K562 (cell line): Measurements from ENCODE around the gene MCCD1. TPM values are rescaled to one million over a fixed set of nuclear protein-coding genes. Genes with fewer than 3 reads are reported as not detected.
A peak's percentile ranks its signal among the peaks of the same experiment; 100 is the strongest.

ENCODE experiments used
- DPF2 ChIP-seq: fragments of 450-650 bp; IDR thresholded peaks from 2 replicates; pipeline ENCODE4 v1.6.1; 2016
- E2F4 ChIP-seq: sonication (generic); formaldehyde crosslinking; IDR thresholded peaks from 2 replicates; pipeline ENCODE4 v1.8.0; 2022; ENCODE audit warnings: mild to moderate bottlenecking, low read depth, missing genetic modification reagents
- ELF4 ChIP-seq: fragments of 450-650 bp; formaldehyde crosslinking; IDR thresholded peaks from 2 replicates; pipeline ENCODE4 v1.4.0; 2022; ENCODE audit warnings: missing genetic modification characterization
- KDM2B ChIP-seq: fragments of 250-450 bp; sonication (Bioruptor Pico); IDR thresholded peaks from 2 replicates; pipeline ENCODE4 v1.8.0; 2021; ENCODE audit warnings: mild to moderate bottlenecking, moderate library complexity
- MCM5 ChIP-seq: fragments of 450-650 bp; IDR thresholded peaks from 2 replicates; pipeline ENCODE4 v1.6.1; 2016; ENCODE audit warnings: low read depth
- MEF2D ChIP-seq: conservative IDR thresholded peaks from 2 replicates; pipeline ENCODE4 v1.6.1; 2016; ENCODE audit warnings: low read depth, missing genetic modification characterization, missing compliant biosample characterization
- NEUROD1 ChIP-seq: fragments of 150-350 bp; IDR thresholded peaks from 2 replicates; pipeline ENCODE4 v1.6.1; 2014; ENCODE audit warnings: borderline replicate concordance, low read length, low read depth; ENCODE audit not compliant: partially characterized antibody
- PTRF ChIP-seq: fragments of 450-650 bp; IDR thresholded peaks from 2 replicates; pipeline ENCODE4 v1.6.1; 2016; ENCODE audit warnings: mild to moderate bottlenecking, missing genetic modification characterization, missing compliant biosample characterization
- RBFOX2 ChIP-seq: fragments of 200-400 bp; formaldehyde crosslinking; IDR thresholded peaks from 2 replicates; pipeline ENCODE4 v1.6.1; 2017; ENCODE audit warnings: low read depth, mild to moderate bottlenecking, low read length, moderate library complexity
- SETDB1 ChIP-seq: IDR thresholded peaks from one replicate; pipeline ENCODE4 v1.6.1; 2012; ENCODE audit warnings: low read length, control low read depth, inconsistent platforms
- SMAD4 ChIP-seq: fragments of 250-450 bp; sonication (Bioruptor Pico); conservative IDR thresholded peaks from 2 replicates; pipeline ENCODE4 v1.8.0; 2021; ENCODE audit warnings: inconsistent platforms, mild to moderate bottlenecking, moderate library complexity
- TAF7 ChIP-seq: fragments of 450-650 bp; IDR thresholded peaks from 2 replicates; pipeline ENCODE4 v1.6.1; 2016; ENCODE audit warnings: missing genetic modification characterization, missing compliant biosample characterization
- TBL1XR1 ChIP-seq, 2 experiments: IDR thresholded peaks; 2 replicates each; pipeline ENCODE4 v1.6.1; 2012; ENCODE audit warnings: improper control_type of control experiment in 2 of 2, low read length in 2 of 2, mild to moderate bottlenecking in 1 of 2
- TRIM24 ChIP-seq, 2 experiments: fragments of 450-650 bp; IDR thresholded peaks; 2 replicates each; pipeline ENCODE4 v1.6.1; 2016
- ZBTB8A ChIP-seq: fragments of 450-650 bp; IDR thresholded peaks from 2 replicates; pipeline ENCODE4 v1.6.1; 2018; ENCODE audit warnings: mild to moderate bottlenecking, moderate library complexity; ENCODE audit not compliant: partially characterized antibody
- ZNF347 ChIP-seq: fragments of 450-650 bp; formaldehyde crosslinking; IDR thresholded peaks from 2 replicates; pipeline ENCODE4 v1.4.0; 2020; ENCODE audit warnings: low read depth, mild to moderate bottlenecking, moderate library complexity
- ZNF436 ChIP-seq: fragments of 250-450, 450-650 bp; sonication (Bioruptor Pico); formaldehyde crosslinking; IDR thresholded peaks from 2 replicates; pipeline ENCODE4 v1.7.0; 2020; ENCODE audit warnings: mild to moderate bottlenecking
- ZNF707 ChIP-seq: fragments of 250-450 bp; sonication (Bioruptor Pico); conservative IDR thresholded peaks from 2 replicates; pipeline ENCODE4 v1.8.0; 2022; ENCODE audit warnings: inconsistent platforms, mild to moderate bottlenecking, moderate library complexity
- polyA plus RNA-seq, 8 experiments: library from polyadenylated mRNA; depleted of rRNA in 4 of 8; stranded (reverse) in 5 of 8; unstranded in 3 of 8; fragments of >200 nt; fragmentation: Nextera tagmentation in 2 of 8; fragmentation: Illumina TruSeq in 1 of 8; extraction: Ambion mirVana in 2 of 8; extraction: Trizol in 1 of 8; gene quantifications; 2 replicates each; pipeline versions ENCODE4 v1.2.1 to v1.2.3, GENCODE V29; 2011 to 2014; ENCODE audit warnings: inconsistent platforms in 1 of 8, missing spikeins in 1 of 8
- total RNA-seq, 7 experiments: library from RNA; depleted of rRNA in 6 of 7; stranded (reverse); fragments of >200 nt in 6 of 7; fragmentation: Illumina TruSeq in 2 of 7; extraction: Trizol in 2 of 7; gene quantifications; 2 replicates each; pipeline versions ENCODE4 v1.2.1 to v1.2.3, GENCODE V29; 2011 to 2021; ENCODE audit warnings: low replicate concordance in 1 of 7
- TF ChIP-seq, protein P1 (sequence below): fragments of 250-450 bp; sonication (Bioruptor Pico); IDR thresholded peaks from 2 replicates; pipeline ENCODE4 v1.4.0; 2020
- TF ChIP-seq, protein P2 (sequence below): sonication (generic); formaldehyde crosslinking; IDR thresholded peaks from 2 replicates; pipeline ENCODE4 v1.8.0; 2022; ENCODE audit warnings: mild to moderate bottlenecking, missing genetic modification reagents

Gene MCCD1
- total and polyA plus RNA-seq, 9 of the 15 experiments (the other 6 are each of a cell fraction or from before 2014, with no cell fraction given), result not detected

- TF ChIP-seq, protein P1, sequence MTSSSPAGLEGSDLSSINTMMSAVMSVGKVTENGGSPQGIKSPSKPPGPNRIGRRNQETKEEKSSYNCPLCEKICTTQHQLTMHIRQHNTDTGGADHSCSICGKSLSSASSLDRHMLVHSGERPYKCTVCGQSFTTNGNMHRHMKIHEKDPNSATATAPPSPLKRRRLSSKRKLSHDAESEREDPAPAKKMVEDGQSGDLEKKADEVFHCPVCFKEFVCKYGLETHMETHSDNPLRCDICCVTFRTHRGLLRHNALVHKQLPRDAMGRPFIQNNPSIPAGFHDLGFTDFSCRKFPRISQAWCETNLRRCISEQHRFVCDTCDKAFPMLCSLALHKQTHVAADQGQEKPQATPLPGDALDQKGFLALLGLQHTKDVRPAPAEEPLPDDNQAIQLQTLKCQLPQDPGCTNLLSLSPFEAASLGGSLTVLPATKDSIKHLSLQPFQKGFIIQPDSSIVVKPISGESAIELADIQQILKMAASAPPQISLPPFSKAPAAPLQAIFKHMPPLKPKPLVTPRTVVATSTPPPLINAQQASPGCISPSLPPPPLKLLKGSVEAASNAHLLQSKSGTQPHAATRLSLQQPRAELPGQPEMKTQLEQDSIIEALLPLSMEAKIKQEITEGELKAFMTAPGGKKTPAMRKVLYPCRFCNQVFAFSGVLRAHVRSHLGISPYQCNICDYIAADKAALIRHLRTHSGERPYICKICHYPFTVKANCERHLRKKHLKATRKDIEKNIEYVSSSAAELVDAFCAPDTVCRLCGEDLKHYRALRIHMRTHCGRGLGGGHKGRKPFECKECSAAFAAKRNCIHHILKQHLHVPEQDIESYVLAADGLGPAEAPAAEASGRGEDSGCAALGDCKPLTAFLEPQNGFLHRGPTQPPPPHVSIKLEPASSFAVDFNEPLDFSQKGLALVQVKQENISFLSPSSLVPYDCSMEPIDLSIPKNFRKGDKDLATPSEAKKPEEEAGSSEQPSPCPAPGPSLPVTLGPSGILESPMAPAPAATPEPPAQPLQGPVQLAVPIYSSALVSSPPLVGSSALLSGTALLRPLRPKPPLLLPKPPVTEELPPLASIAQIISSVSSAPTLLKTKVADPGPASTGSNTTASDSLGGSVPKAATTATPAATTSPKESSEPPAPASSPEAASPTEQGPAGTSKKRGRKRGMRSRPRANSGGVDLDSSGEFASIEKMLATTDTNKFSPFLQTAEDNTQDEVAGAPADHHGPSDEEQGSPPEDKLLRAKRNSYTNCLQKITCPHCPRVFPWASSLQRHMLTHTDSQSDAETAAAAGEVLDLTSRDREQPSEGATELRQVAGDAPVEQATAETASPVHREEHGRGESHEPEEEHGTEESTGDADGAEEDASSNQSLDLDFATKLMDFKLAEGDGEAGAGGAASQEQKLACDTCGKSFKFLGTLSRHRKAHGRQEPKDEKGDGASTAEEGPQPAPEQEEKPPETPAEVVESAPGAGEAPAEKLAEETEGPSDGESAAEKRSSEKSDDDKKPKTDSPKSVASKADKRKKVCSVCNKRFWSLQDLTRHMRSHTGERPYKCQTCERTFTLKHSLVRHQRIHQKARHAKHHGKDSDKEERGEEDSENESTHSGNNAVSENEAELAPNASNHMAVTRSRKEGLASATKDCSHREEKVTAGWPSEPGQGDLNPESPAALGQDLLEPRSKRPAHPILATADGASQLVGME (CRISPR knock-in tag), result peak; percentile 76
- TF ChIP-seq ZNF436 (CRISPR knock-in tag), result peak; percentile 80; the same call in 1 of the 2 replicates
- peak; percentile 76 for TF ChIP-seq ZBTB8A
- TF ChIP-seq NEUROD1, result peak; percentile 86
- TF ChIP-seq KDM2B (CRISPR knock-in tag), result no peak
- TF ChIP-seq TRIM24 (IDR thresholded peaks at IDR 0.05), result peak in 1 of 2 experiments; percentile 92; a peak in 3 of 4 replicates
- TF ChIP-seq PTRF (tag), result no peak
- TF ChIP-seq, protein P2, sequence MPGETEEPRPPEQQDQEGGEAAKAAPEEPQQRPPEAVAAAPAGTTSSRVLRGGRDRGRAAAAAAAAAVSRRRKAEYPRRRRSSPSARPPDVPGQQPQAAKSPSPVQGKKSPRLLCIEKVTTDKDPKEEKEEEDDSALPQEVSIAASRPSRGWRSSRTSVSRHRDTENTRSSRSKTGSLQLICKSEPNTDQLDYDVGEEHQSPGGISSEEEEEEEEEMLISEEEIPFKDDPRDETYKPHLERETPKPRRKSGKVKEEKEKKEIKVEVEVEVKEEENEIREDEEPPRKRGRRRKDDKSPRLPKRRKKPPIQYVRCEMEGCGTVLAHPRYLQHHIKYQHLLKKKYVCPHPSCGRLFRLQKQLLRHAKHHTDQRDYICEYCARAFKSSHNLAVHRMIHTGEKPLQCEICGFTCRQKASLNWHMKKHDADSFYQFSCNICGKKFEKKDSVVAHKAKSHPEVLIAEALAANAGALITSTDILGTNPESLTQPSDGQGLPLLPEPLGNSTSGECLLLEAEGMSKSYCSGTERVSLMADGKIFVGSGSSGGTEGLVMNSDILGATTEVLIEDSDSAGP (CRISPR knock-in tag), result no peak
- no peak for TF ChIP-seq MCM5
- TF ChIP-seq MEF2D (tag), result peak; percentile 80
- no peak for TF ChIP-seq ZNF347 (CRISPR knock-in tag)
- TF ChIP-seq RBFOX2, result peak; percentile 97
- TF ChIP-seq E2F4 (CRISPR knock-in tag), result peak; percentile 78; the same call in 1 of the 2 replicates
- peak; percentile 92 for TF ChIP-seq ELF4 (CRISPR knock-in tag)
- TF ChIP-seq ZNF707 (CRISPR knock-in tag), result 0 out of 2 replicates have a peak, but pooled peaks have one; percentile 11
- no peak for TF ChIP-seq SETDB1
- TF ChIP-seq DPF2, result peak; percentile 10
- TF ChIP-seq SMAD4 (CRISPR knock-in tag), result peak; percentile 33; the same call in 1 of the 2 replicates
- peak; percentile 100 for TF ChIP-seq TAF7 (tag)
- TF ChIP-seq TBL1XR1 (IDR thresholded peaks at IDR 0.05; ENCODE audit: low read length in 2 of 2), result peak; percentile 16 to 63; a peak in 3 of 4 replicates
Observed at GRCh38 chr6:31541658-31542521, 13.1 kb downstream of the MCCD1 start, which contains the start of gene DDX39B (continued).
